HG02938 (cell line): ENCODE measurements around the gene GSTM5.
"Not testable (repeated sequence)": the region's sequence is repeated elsewhere in the genome, so short reads cannot be mapped to it uniquely, and the experiment has no call there.

ENCODE experiments used
- ATAC-seq: cut with Tn5 transposase; IDR thresholded peaks from one replicate; pipeline ENCODE4 v1.9.1; 2021; ENCODE audit warnings: mild to moderate bottlenecking, moderate library complexity; ENCODE audit not compliant: unreplicated experiment

GSTM5 gene

DNA sequence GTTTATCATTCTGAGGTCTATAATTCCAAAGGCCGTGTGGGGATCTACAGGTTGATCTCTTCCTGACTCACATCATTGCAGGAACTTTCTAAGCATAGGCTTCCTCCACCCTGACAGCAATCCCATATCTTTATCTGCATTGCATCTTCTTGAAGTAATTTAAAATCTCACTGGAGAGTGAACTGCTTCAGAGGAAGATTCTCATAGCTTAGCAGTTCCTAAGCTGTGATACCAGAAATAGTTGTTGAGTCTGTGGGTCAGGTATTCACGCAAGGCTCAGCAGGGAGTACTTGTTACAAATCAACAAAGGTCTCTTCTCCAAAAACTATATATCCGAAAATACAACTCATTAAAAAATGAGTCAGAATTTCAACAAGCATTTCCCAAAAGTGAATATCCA, 16.9 kb upstream of the GSTM5 start:
- ATAC-seq: not testable (repeated sequence)

DNA sequence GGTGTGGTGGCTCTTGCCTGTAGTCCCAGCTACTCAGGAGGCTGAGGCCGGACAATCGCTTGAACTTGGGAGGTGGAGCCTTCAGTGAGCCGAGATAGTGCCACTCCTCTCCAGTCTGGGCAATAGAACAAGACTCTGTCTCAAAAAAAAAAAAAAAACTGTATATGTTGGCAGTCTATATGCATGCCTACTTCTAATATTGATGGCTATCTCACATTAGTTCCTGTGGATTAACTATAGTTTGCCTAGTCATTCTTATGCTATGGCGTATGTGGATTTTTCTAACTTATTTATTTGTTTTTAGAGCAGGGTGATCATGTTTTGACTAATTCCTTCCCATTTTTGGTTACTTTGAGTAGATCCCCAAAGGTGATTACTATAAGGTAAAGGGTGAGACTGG, 15.0 kb upstream of the GSTM5 start:
- no peak for ATAC-seq

DNA sequence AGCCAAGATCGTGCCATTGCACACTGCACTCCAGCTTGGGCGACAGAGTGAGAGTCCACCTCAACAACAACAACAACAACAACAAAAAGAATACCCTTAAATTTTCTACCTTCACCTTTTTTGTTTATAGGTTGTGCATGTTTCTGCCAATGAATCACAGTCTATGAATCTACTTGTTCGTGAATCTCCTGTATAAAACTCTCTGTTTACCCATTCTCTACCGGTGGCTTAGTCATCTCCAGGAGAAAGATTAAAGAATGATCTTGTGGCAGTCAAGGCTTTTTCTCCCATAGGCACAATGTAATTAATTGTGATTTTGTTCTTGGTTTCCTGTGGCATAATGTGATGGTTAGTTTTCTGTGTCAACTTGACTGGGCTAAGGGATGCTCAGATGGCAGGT, 14.2 kb upstream of the GSTM5 start:
- not testable (repeated sequence) for ATAC-seq

GRCh38 chr1:109702940-109703339, 9.1 kb upstream of the GSTM5 start:
- not testable (repeated sequence) for ATAC-seq

DNA sequence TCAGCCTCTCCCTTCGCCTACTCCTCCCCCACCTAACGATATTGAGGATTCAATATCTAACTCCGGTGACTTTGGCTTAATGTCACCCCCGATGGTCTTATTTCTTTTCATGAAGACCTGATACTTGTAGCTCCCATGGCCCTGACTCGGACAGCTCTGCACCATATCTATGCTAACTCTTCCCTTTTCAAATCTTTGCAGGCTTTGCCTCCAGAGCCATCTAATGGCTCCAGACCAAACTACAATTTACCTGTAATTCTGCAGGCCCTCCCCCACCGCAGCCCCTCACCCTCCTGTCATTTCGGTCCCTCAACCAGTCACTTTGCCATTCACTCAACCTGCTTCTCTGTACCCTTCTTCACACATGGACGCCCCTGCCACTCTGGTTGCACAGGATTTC, 7.9 kb upstream of the GSTM5 start:
- no peak for ATAC-seq

- no peak for ATAC-seq
These were observed 6.6 kb upstream of the GSTM5 start for GRCh38 chr1:109705411-109705810.

- ATAC-seq: not testable (repeated sequence)
These were observed 3.1 kb upstream of the GSTM5 start for GRCh38 chr1:109708949-109709348.

DNA sequence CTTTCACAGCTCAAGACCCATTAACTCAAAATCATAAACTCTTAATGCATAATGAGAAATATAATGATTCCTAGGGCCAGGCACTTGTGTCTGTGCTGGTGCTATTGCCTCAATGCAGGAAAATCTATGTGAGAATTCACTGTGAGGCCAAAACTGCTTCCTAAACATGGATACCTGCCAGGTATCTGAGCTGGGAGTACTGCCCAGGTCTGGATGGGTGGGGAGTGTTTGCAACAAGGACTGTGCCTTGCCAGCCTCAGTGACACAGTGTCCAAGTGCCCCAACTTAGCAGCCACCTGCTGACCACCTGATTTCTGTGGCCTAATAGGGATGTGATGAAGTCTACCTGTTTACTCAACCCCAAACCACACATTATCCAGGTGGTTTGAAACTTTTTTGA, 2.2 kb upstream of the GSTM5 start:
- not testable (repeated sequence) for ATAC-seq

DNA sequence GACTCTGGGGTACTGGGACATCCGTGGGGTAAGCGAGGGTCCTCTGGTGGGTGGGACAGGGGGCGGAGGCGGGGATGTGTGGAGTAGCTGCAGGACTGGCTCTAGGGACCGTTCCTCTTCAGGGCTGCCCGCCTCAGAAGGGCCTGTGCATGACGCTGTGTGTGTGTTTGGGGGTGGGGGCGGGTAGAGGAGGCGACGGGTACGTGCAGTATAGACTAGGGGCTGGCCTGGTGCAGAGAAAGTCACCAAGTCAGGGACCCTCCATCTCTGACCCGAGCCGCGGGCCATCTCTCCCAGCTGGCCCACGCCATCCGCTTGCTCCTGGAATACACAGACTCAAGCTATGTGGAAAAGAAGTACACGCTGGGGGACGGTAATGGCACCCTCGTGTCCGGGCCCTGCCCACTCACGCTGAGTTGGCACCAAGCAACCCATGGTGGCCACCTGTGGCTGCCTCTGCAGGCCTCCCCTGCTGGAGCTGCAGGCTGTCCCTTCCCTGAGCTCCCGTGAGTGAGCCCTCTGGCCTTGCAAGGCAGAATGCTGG, 342 bp downstream of the GSTM5 start:
- ATAC-seq: no peak

DNA sequence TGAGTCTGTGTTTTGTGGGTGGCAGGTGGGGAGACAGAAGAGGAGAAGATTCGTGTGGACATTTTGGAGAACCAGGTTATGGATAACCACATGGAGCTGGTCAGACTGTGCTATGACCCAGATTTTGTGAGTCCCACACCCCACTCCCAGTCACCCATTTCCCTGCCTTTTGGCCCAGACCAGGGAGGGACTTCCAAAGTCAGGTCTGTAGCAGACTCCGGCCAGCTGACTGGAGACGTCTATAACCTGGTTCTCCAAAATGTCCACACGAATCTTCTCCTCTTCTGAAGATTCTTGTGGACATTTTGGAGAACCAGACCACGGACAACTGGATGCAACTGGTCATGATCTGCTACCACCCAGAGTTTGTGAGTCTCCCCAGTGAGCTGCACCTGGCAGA, 1.6 kb downstream of the GSTM5 start:
- ATAC-seq: no peak

- no peak for ATAC-seq
These were observed 2.8 kb downstream of the GSTM5 start for GRCh38 chr1:109714661-109715372.

DNA sequence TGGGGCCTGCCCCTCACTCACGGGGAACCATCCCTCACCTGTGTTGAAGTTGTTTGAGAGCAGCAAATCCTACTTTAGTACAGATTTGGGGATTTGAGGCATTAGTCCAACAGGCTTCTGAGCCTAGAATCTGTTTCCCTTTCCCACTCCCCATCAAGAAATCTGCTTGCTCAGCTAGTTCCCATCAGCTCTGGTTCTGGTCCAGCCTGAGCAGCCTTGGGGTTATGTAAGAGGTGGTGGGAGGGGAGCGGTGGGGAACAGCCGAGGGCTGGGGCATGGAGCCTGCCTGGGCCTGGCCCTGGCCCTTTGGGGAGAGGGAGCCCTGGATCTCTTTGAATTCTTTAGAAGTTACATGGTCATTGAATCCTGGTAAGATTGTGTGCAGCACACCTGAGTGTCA, 4.1 kb downstream of the GSTM5 start:
- ATAC-seq: no peak

DNA sequence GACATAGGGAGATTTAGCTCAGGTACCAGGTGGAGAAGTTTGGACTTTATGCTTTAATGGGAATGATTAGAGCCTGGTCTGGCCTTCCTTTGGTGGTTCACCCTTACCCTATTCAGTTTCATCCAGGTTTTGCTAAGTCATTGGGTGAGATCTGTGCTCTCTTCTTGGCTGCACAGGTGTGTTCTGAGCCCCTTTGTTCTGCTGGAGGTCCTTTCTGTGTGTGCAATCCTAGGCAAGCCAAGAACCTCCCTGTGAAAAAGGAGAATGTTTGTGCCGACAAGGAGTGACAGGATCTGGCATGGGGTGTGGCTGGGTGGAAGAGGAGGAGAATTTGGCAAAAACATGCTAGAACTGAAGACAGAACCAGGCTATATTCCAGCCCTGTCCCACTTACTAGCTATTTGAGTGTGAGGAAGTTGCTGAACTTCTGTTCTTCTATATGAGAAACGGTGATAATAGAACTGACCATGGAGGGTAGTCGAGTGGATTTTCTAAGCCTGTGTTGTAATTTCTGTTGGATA, 4.6 kb downstream of the GSTM5 start:
- ATAC-seq: no peak

DNA sequence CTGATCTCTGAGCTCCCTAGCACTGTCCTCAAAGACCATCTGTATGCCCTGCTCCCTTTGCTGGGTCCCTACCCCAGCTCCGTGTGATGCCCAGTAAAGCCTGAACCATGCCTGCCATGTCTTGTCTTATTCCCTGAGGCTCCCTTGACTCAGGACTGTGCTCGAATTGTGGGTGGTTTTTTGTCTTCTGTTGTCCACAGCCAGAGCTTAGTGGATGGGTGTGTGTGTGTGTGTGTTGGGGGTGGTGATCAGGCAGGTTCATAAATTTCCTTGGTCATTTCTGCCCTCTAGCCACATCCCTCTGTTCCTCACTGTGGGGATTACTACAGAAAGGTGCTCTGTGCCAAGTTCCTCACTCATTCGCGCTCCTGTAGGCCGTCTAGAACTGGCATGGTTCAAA, 5.7 kb downstream of the GSTM5 start:
- ATAC-seq: no peak

- ATAC-seq: no peak
These were observed 6.4 kb downstream of the GSTM5 start for GRCh38 chr1:109718495-109718894.

- ATAC-seq: no peak
These were observed 7.3 kb downstream of the GSTM5 start for GRCh38 chr1:109719337-109719837.

DNA sequence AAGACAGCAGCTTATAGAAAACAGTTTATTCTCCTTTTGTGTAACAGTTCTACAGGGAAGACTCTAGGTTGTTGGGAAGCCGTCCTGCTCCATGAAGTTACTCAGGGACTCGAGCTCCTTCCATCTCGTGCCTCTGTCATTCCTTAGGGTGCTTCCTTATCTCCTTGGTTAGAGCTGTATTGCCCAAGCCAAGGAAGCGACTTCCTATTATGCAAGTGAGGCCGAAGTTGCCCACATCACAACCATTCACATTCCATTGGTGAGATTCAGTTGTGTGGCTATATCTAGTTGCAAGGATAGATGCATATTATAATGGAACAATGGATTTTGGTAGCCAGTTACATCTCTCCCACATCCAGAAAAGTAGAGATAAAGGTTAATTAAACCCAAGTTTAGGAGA, 9.0 kb downstream of the GSTM5 start:
- no peak for ATAC-seq

- ATAC-seq: no peak
These were observed 9.9 kb downstream of the GSTM5 start for GRCh38 chr1:109721971-109722370.

GRCh38 chr1:109722908-109723691, 11.0 kb downstream of the GSTM5 start:
- no peak for ATAC-seq

DNA sequence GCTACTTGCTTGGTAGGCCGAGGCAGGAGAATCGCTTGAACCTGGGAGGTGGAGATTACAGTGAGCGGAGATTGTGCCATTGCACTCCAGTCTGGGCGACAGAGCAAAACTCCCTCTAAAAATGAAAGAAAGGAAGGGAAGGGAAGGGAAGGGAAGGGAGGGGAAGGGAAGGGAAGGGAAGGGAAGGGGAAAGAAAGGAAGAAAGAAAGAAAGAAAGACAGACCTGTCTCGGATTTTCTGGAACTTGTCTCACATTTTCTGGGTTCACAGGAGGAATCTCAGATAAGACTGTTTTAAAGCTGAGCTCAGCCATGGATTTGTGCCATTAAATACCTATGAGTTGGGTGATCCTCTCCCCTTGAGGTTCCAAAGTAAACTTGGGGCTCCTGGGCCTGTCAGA, 12.9 kb downstream of the GSTM5 start:
- no peak for ATAC-seq

GRCh38 chr1:109725510-109725909, 13.5 kb downstream of the GSTM5 start:
- ATAC-seq: no peak

GRCh38 chr1:109726007-109726406, 14.0 kb downstream of the GSTM5 start:
- no peak for ATAC-seq
